NB4 (cell line): ENCODE measurements around the gene FBXO46.

Experiments used
- DNase-seq: peaks from one replicate; pipeline ENCODE4 v3.0.0; 2010; ENCODE audit warnings: low read depth
- H3K4me3 ChIP-seq: one replicate; pipeline ENCODE4 v1.5.1; 2011; ENCODE audit warnings: mild to moderate bottlenecking, low read depth, low read length, moderate library complexity
- MYC ChIP-seq: IDR thresholded peaks from 2 replicates; pipeline ENCODE4 v1.6.1; 2011; ENCODE audit warnings: low read depth, low read length
- POLR2A ChIP-seq: IDR thresholded peaks from 2 replicates; pipeline ENCODE4 v1.6.1; 2011; ENCODE audit warnings: mild to moderate bottlenecking; ENCODE audit not compliant: insufficient read length; ENCODE audit errors: extremely low read depth
- TF ChIP-seq, protein P1 (sequence below): IDR thresholded peaks from 2 replicates; pipeline ENCODE4 v1.6.1; 2011; ENCODE audit warnings: low read depth, low read length
- TF ChIP-seq, protein P2 (sequence below): IDR thresholded peaks from one replicate; pipeline ENCODE4 v1.5.1; 2012; ENCODE audit warnings: low read depth, low read length

Gene FBXO46

DNA sequence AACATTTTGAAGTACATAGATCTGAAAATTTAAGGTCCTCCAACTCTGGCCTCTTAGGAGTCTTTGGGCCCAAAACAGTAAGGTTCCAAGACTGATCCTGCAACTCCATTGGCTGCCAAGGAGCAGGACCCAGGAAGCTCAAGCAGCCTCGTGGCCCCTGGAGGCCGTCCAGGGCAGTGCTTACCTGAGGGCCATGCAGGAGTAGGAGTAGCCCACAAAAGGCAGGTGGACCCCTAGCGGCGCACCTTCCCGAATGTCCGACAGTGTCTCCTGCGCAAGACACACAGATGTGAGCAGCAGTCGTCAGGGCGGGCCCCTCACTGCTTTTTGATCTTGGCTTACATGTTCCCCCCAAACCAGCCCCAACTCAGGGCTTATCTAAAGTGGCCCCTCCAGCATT lies 44.1 kb upstream of the FBXO46 start:
- no peak for TF ChIP-seq POLR2A
- TF ChIP-seq, protein P1, sequence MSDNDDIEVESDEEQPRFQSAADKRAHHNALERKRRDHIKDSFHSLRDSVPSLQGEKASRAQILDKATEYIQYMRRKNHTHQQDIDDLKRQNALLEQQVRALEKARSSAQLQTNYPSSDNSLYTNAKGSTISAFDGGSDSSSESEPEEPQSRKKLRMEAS, result no peak
- no peak for TF ChIP-seq MYC
- TF ChIP-seq, protein P2, sequence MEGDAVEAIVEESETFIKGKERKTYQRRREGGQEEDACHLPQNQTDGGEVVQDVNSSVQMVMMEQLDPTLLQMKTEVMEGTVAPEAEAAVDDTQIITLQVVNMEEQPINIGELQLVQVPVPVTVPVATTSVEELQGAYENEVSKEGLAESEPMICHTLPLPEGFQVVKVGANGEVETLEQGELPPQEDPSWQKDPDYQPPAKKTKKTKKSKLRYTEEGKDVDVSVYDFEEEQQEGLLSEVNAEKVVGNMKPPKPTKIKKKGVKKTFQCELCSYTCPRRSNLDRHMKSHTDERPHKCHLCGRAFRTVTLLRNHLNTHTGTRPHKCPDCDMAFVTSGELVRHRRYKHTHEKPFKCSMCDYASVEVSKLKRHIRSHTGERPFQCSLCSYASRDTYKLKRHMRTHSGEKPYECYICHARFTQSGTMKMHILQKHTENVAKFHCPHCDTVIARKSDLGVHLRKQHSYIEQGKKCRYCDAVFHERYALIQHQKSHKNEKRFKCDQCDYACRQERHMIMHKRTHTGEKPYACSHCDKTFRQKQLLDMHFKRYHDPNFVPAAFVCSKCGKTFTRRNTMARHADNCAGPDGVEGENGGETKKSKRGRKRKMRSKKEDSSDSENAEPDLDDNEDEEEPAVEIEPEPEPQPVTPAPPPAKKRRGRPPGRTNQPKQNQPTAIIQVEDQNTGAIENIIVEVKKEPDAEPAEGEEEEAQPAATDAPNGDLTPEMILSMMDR, result no peak
- H3K4me3 ChIP-seq, result no peak overlapping the region
- DNase-seq, result no peak

DNA sequence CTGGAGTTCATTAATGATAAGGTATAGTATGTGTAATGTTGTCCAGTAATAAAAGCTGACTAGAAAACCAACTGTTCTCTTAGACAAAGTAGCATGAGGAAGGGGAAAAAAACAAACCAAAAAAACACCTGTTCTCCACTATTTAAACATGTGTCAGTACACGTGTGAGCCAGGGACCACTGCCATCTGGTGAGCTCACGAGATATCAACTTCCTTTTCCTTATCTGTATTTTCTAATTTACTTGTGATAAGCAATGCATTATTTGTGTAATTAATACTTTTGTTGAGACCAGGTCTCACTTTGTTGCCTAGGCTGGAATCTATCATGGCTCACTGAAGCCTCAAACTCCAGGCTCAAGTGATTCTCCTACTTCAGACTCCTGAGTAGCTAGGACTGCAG lies 42.7 kb upstream of the FBXO46 start:
- no peak for TF ChIP-seq MYC
- TF ChIP-seq, protein P1, result no peak; the same call in 1 of the 2 replicates
- TF ChIP-seq, protein P2, result no peak
- no peak overlapping the region for H3K4me3 ChIP-seq
- no peak for DNase-seq

DNA sequence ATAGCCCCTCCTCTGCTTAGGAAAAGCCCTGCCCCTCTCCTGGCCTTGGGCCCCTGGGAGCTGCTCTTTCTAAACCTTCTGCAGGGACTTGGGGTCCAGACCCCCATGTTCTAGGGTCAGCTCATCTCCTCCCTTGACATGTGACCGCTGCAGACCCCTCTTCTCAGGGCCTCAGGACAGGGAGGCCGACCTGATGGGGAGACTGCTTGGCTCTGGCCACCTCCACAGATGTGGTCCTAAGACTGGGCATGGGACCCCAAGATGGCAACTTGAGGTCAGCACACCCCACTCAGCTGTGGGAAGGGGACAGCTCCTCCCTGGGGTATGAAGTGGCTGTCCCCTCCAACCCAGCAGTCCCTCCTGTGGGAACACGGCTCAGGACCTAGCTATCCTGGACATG lies 42.2 kb upstream of the FBXO46 start:
- no peak for DNase-seq
- no peak for TF ChIP-seq MYC
- TF ChIP-seq, protein P1, result no peak
- TF ChIP-seq POLR2A, result no peak
- TF ChIP-seq, protein P2, result no peak
- no peak overlapping the region for H3K4me3 ChIP-seq

DNA sequence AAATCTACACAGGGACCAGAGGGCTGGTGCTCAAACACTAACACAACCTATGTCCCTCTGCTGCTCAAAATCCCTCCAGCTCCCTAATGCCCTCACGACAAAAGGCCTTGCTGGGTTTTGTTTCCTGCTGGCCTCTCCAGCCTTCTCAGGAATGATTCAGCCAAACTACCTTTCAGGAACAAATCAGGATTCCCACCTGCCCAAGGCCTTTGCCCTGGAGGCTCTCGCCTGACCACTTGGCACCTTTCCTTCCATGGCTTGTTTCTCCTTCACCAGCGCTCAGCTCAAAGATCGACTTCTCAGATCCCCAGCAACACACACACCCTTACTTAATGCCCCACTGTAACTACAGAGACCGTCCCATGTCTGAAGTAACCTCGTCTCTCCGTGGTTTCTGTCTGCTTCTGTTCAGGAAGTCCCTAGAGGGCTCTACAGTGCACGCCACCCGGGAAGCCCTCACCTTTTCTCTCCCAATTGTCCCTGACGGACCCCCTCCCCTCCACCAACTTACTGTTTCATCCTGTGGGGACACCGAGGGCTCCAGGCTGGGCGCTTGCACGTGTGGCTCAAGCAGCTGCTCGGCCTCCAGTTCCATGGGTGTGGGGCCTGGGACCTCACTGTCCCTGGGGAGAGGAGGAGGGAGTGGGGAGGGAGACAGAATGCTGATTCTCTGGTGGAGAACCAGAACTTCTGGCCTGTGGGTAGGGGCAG lies 41.6 kb upstream of the FBXO46 start:
- DNase-seq, result peak; percentile 46
- TF ChIP-seq POLR2A (no peak), MYC (no peak)
- TF ChIP-seq, protein P1, result no peak
- TF ChIP-seq, protein P2, result no peak
- H3K4me3 ChIP-seq, result no peak overlapping the region

DNA sequence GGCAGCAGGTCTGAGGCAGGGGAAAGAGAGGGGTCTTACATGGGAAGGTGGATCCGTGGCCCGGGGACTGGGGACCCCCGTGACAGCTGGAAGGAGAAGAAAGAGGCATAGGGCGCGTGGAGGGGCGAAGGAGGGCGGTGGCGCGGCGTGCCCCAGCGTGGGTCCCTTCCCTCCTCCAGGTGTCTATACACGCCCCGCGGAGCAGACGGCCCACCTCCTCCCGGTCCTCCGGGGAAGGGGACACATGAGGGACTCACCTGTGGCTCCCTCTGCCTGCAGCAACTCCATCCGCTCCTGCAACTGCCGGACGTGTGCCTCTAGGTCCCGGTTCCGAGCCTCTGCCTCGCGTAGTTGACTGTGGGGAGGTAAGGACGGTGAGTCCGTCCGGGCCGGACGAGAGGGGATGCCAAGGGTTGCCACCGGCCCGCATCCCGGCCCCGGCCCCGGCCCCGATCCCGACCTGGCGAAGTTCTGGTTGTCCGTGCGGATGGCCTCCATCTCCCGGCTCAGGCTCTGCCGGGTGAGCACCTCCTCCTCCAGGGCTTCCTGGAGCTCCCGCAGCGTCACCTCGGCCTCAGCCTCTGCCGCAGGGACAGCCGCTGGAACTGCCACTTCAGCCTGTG lies 40.7 kb upstream of the FBXO46 start:
- no peak for DNase-seq

More for the DNA sequence above, 40.7 kb upstream of the FBXO46 start:
- H3K4me3 ChIP-seq, result no peak overlapping the region
- TF ChIP-seq POLR2A, result no peak
- TF ChIP-seq MYC, result no peak
- TF ChIP-seq, protein P1, result no peak
- TF ChIP-seq, protein P2, result no peak
